ENCODE data around the gene ADAMTS9. TPM values are rescaled to one million over a fixed set of nuclear protein-coding genes. Genes with fewer than 3 reads are reported as not detected.

ADAMTS9 gene
- total and polyA plus RNA-seq, 12 donors: 9.7 to 102 (median 18.6) TPM

- Histone ChIP-seq H3K9me3 (no peaks in the 10 kb centered on the region), H3K4me3 (peak overlapping the region in 3 of 10 donors; percentile 8 to 14 (median 11)), H3K27ac (peak overlapping the region in 9 of 10 donors; percentile 16 to 67 (median 50)), H3K4me1 (peaks cover 0 to 89% (median 46%) of the 10 kb centered on the region in 9 donors), H3K36me3 (peaks cover 0 to 48% (median 0%) of the 10 kb centered on the region in 9 donors), H3K27me3 (no peaks in the 10 kb centered on the region)
- intact Hi-C loops (cut with DNase I): loop anchor here in 1 of 10 donors (2.0 kb wide), 1 partner anchor 17 kb away; no protein-coding TSS in a partner anchor
- peak; percentile 66 to 93 (median 77) for ATAC-seq
- peak; percentile 65 to 73 for DNase-seq
- 41 to 44% methylated on average over 13 of the region's 13 CpGs for WGBS, 2 donors
- TF ChIP-seq CTCF (IDR thresholded peaks at IDR 0.05): peak in 1 of 9 donors; percentile 13
Observed at GRCh38 chr3:64667887-64668581, 19.8 kb downstream of the ADAMTS9 start.

GRCh38 chr3:64667138-64667537 lies 20.7 kb downstream of the ADAMTS9 start:
- 75 to 77% methylated on average over 6 of the region's 6 CpGs for WGBS, 2 donors
- no peak for DNase-seq
- Histone ChIP-seq H3K4me3 (no peak overlapping the region), H3K4me1 (peaks cover 0 to 82% (median 44%) of the 10 kb centered on the region in 9 donors), H3K9me3 (peaks cover 0 to 5% (median 0%) of the 10 kb centered on the region in 11 donors), H3K36me3 (peaks cover 0 to 39% (median 0%) of the 10 kb centered on the region in 9 donors), H3K27ac (peak overlapping the region in 8 of 10 donors; percentile 16 to 67 (median 39)), H3K27me3 (no peaks in the 10 kb centered on the region)
- intact Hi-C loops (cut with DNase I): no loop called here
- ATAC-seq: peak in 2 of 8 donors; percentile 19 to 30
- no peak for TF ChIP-seq CTCF (IDR thresholded peaks at IDR 0.05)

GRCh38 chr3:64666171-64666588 lies 21.6 kb downstream of the ADAMTS9 start:
- 55 to 61% methylated on average over 4 of the region's 4 CpGs for WGBS, 2 donors
- Histone ChIP-seq H3K9me3 (peaks cover 0 to 8% (median 0%) of the 10 kb centered on the region in 11 donors), H3K27me3 (no peaks in the 10 kb centered on the region), H3K27ac (peak overlapping the region in 5 of 10 donors; percentile 2 to 52 (median 9)), H3K4me1 (peaks cover 0 to 74% (median 44%) of the 10 kb centered on the region in 9 donors), H3K36me3 (peaks cover 0 to 37% (median 0%) of the 10 kb centered on the region in 9 donors), H3K4me3 (no peak overlapping the region)
- ATAC-seq (peak in 5 of 8 donors; percentile 26 to 67 (median 41)), DNase-seq (peak in 1 of 2 donors; percentile 34)
- intact Hi-C loops (cut with DNase I): no loop called here
- no peak for TF ChIP-seq CTCF (IDR thresholded peaks at IDR 0.05)

GRCh38 chr3:64664397-64664796 lies 23.4 kb downstream of the ADAMTS9 start:
- no peak overlapping the region for H3K27ac ChIP-seq
- H3K4me3 ChIP-seq: no peak overlapping the region
- H3K36me3 ChIP-seq: peaks cover 0 to 30% (median 0%) of the 10 kb centered on the region in 9 donors
- intact Hi-C loops (cut with DNase I): no loop called here
- WGBS, 2 donors: 94 to 97% methylated on average over 3 of the region's 3 CpGs
- no peaks in the 10 kb centered on the region for H3K27me3 ChIP-seq
- H3K9me3 ChIP-seq: peaks cover 0 to 8% (median 0%) of the 10 kb centered on the region in 11 donors
- DNase-seq (no peak), ATAC-seq (no peak)
- TF ChIP-seq CTCF (IDR thresholded peaks at IDR 0.05): no peak
- peaks cover 0 to 59% (median 33%) of the 10 kb centered on the region in 9 donors for H3K4me1 ChIP-seq
